Measurements from ENCODE around the gene CREG2. TPM values are rescaled to one million over a fixed set of nuclear protein-coding genes. Genes with fewer than 3 reads are reported as not detected.
"Not testable (repeated sequence)": the region's sequence is repeated elsewhere in the genome, so short reads cannot be mapped to it uniquely, and the experiment has no call there.

Gene CREG2
- total RNA-seq, 3 donors from 2014 or later = under 0.01 TPM; not detected in 2

DNA sequence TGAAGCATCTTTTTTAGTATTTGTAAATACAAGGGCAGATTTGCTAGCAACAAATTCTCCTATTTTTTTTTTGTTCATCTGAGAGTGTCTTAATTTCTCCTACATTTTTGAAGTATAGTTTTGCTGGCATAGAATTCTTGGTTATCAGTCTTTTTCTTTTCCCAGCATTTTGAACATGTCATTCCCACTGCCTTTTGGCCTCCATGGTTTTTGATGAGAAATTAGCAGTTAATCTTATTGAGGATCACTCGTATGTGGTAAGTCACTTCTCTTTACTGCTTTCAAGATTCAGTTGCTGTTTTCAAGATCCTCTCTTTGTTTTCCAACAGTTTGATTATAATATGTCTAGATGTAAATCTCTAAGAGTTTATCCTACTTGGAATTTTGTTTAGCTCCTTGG is 61.9 kb downstream of the CREG2 start:
- Histone ChIP-seq H3K9me3 (no peaks in the 10 kb centered on the region), H3K27me3 (no peaks in the 10 kb centered on the region), H3K36me3 (no peaks in the 10 kb centered on the region), H3K4me3 (no peak overlapping the region), H3K4me1 (peaks cover 2 to 4% of the 10 kb centered on the region in 2 donors), H3K27ac (no peak overlapping the region)
- DNase-seq (ENCODE audit: low spot score in 2 of 2) = no peak
- intact Hi-C loops (cut with DNase I; ENCODE audit: low total_unique reads) = no loop called here
- TF ChIP-seq CTCF (IDR thresholded peaks at IDR 0.05) (no peak), POLR2AphosphoS5 (IDR thresholded peaks at IDR 0.05) (no peak), POLR2A (IDR thresholded peaks at IDR 0.05) (no peak)

DNA sequence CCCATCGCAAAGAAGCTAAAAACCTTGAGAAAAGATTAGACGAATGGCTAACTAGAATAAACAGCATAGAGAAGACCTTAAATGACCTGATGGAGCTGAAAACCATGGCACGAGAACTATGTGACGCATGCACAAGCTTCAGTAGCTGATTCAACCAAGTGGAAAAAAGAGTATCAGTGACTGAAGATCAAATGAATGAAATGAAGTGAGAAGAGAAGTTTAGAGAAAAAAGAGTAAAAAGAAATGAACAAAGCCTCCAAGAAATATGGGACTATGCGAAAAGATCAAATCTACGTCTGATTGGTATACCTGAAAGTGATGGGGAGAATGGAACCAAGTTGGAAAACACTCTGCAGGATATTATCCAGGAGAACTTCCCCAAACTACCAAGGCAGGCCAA is 70.7 kb downstream of the CREG2 start:
- H3K36me3 ChIP-seq; intact Hi-C loops (cut with DNase I; ENCODE audit: low total_unique reads); H3K9me3 ChIP-seq; H3K27ac ChIP-seq; DNase-seq (ENCODE audit: low spot score in 2 of 2); H3K27me3 ChIP-seq; H3K4me1 ChIP-seq; H3K4me3 ChIP-seq: not testable (repeated sequence)

DNA sequence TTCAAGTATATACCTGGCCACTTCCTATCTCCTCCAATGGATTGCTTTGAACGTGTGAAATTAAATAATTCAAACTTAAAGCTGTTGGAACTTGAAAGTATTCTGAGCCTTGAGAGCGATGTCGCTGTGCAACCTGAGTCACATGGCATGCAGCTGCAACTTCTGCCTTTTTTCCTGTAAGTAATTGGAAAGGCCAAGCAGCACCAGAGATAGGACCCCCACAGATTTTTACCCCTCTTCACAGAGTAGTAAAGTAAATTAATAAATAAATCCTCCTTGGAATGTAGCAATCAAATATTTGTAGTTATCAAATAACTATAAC is 75.6 kb downstream of the CREG2 start:
- Histone ChIP-seq H3K4me3 (no peak overlapping the region), H3K27me3 (no peaks in the 10 kb centered on the region), H3K36me3 (no peaks in the 10 kb centered on the region), H3K9me3 (no peaks in the 10 kb centered on the region), H3K27ac (no peak overlapping the region), H3K4me1 (no peaks in the 10 kb centered on the region)
- intact Hi-C loops (cut with DNase I; ENCODE audit: low total_unique reads) = no loop called here
- TF ChIP-seq CTCF (IDR thresholded peaks at IDR 0.05) = no peak
- no peak for TF ChIP-seq POLR2A (IDR thresholded peaks at IDR 0.05)
- TF ChIP-seq POLR2AphosphoS5 (IDR thresholded peaks at IDR 0.05) = no peak
- no peak for DNase-seq (ENCODE audit: low spot score in 2 of 2)

GRCh38 chr2:101310834-101311695 is 76.2 kb downstream of the CREG2 start:
- Histone ChIP-seq H3K36me3 (no peaks in the 10 kb centered on the region), H3K9me3 (no peaks in the 10 kb centered on the region), H3K27me3 (no peaks in the 10 kb centered on the region), H3K27ac (no peak overlapping the region), H3K4me3 (no peak overlapping the region), H3K4me1 (peaks cover 0 to 2% of the 10 kb centered on the region in 2 donors)
- intact Hi-C loops (cut with DNase I; ENCODE audit: low total_unique reads) = no loop called here
- TF ChIP-seq POLR2AphosphoS5 (IDR thresholded peaks at IDR 0.05) (no peak), CTCF (IDR thresholded peaks at IDR 0.05) (no peak), POLR2A (IDR thresholded peaks at IDR 0.05) (no peak)
- no peak for DNase-seq (ENCODE audit: low spot score in 2 of 2)

DNA sequence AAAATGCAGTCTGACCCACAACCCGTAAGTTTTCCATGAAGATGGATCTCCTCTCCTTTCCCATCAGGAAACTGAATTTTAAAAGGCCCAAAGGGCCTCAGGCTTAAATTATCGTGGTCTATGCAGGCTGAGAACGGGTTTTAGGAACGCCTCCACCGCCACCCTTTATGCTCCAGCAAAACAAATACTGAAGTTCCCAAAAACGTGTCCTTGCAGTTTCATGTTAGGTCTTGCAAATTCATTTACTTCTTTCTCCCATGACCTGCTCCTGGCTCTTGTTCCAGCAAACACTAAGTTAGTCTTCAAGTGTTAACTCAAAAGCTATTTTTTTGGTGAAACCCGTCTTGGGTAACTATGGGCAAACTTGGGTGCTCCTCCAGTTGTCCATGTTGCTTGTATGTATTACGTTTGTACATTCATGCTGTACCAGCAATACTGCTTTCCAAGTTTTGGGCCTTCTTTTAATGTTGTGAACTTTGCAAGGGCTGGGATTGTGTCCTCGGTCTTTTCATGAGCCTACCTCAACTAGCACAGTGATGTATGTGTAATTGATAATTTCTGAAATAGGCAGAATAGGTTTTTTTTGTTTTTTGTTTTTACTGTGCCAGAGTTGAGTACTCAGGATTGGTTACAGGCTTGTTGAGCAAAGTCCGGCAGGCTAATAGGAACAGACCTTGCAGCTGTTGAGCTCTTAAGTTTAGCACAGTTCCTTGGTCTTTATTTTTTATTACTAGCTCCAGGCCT is 77.0 kb downstream of the CREG2 start:
- no peak for DNase-seq (ENCODE audit: low spot score in 2 of 2)
- Histone ChIP-seq H3K4me1 (peaks cover 0 to 10% of the 10 kb centered on the region in 2 donors), H3K4me3 (no peak overlapping the region), H3K27ac (no peak overlapping the region), H3K27me3 (no peaks in the 10 kb centered on the region), H3K9me3 (no peaks in the 10 kb centered on the region), H3K36me3 (no peaks in the 10 kb centered on the region)
- intact Hi-C loops (cut with DNase I; ENCODE audit: low total_unique reads) = no loop called here
- no peak for TF ChIP-seq CTCF (IDR thresholded peaks at IDR 0.05)
- TF ChIP-seq POLR2A (IDR thresholded peaks at IDR 0.05) = no peak
- no peak for TF ChIP-seq POLR2AphosphoS5 (IDR thresholded peaks at IDR 0.05)
